ENCODE measurements around the gene HOGA1. TPM values are rescaled to one million over a fixed set of nuclear protein-coding genes. Genes with fewer than 3 reads are reported as not detected.

HOGA1 gene
- total RNA-seq, 1 donor from 2014 or later = 0.98 TPM

- intact Hi-C loops (cut with DNase I) = loop anchor here (5.0 kb wide), 1 partner anchor 41 kb away; no protein-coding TSS in a partner anchor
- no peaks in the 10 kb centered on the region for H3K9me3 ChIP-seq
- DNase-seq (ENCODE audit: extremely low spot score in 2 of 2) = no peak
- peaks cover 0 to 25% of the 10 kb centered on the region in 2 donors for H3K36me3 ChIP-seq
- peak overlapping the region; percentile 53 for H3K27ac ChIP-seq
- no peaks in the 10 kb centered on the region for H3K27me3 ChIP-seq
- peaks cover 41% of the 10 kb centered on the region for H3K4me1 ChIP-seq
- no peak for TF ChIP-seq CTCF (IDR thresholded peaks at IDR 0.05)
- TF ChIP-seq POLR2AphosphoS5 (IDR thresholded peaks at IDR 0.05; ENCODE audit: insufficient read depth in 1 of 2, low read depth in 1 of 2) = no peak
- no peak for TF ChIP-seq POLR2A (IDR thresholded peaks at IDR 0.05)
- no peak overlapping the region for H3K4me3 ChIP-seq
Observed at GRCh38 chr10:97570789-97571471, 13.3 kb upstream of the HOGA1 start.

- DNase-seq (ENCODE audit: extremely low spot score in 2 of 2) = no peak
- Histone ChIP-seq H3K27ac (peak overlapping the region; percentile 57), H3K36me3 (peaks cover 0 to 25% of the 10 kb centered on the region in 2 donors), H3K27me3 (no peaks in the 10 kb centered on the region), H3K9me3 (no peaks in the 10 kb centered on the region), H3K4me1 (peaks cover 41% of the 10 kb centered on the region), H3K4me3 (no peak overlapping the region)
- no peak for TF ChIP-seq CTCF (IDR thresholded peaks at IDR 0.05)
- peak in 1 of 2 donors; percentile 45 for TF ChIP-seq POLR2AphosphoS5 (IDR thresholded peaks at IDR 0.05; ENCODE audit: insufficient read depth in 1 of 2, low read depth in 1 of 2)
- no peak for TF ChIP-seq POLR2A (IDR thresholded peaks at IDR 0.05)
- intact Hi-C loops (cut with DNase I) = loop anchor here (5.0 kb wide), 1 partner anchor 41 kb away; no protein-coding TSS in a partner anchor
Observed at GRCh38 chr10:97571622-97572021, 12.6 kb upstream of the HOGA1 start.

DNA sequence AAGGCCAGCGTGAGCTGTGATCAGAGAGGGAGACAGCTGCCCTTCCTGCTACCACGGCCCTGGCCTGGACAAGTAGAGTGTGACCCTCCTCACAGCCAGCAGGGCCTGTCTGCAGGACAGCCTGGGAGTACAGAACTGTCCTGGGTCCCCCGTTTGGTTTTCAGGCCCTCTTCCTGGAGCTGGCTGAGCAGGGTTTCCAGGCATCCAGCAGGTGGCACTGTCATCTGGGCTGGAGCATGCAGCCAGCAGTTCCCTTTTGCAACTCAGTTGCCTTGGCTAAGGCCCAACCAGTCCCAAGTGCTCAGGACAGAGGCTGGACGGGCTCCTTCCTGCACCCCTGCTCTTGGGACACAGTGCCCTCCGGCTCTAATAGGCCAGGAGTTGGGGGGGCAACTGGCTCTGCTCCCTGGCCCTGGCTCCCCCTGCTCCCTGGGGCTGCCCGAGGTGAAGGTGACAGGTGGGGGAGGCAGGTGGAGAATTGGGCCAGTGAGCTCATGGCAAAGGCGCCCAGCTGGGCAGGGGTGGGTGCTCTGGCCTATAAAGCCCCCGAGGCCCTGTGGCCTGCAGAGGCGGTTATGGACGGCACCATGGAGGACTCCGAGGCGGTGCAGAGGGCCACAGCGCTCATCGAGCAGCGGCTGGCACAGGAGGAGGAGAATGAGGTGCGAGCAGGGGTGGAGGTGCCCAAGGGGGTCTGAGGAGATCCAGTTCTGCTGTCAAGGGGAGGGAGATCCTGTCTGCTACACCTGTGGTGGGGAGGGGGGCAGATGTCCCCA lies 11.8 kb upstream of the HOGA1 start, which contains the start of gene ANKRD2:
Gene ANKRD2, plus strand, starts transcription at position 566 of the 776 bp plus-strand sequence. Its CDS starts 10 bp downstream, at position 576.
- Histone ChIP-seq H3K27ac (peak within 1 kb of the TSS; percentile 57), H3K4me1 (peaks cover 41% of the 10 kb centered on the region), H3K4me3 (no peak within 1 kb of the TSS), H3K27me3 (no peaks in the 10 kb centered on the region), H3K36me3 (peaks cover 0 to 25% of the 10 kb centered on the region in 2 donors), H3K9me3 (no peaks in the 10 kb centered on the region)
- intact Hi-C loops (cut with DNase I) = loop anchor here (5.0 kb wide), 1 partner anchor 40 kb away; no protein-coding TSS in a partner anchor
- TF ChIP-seq POLR2AphosphoS5 (IDR thresholded peaks at IDR 0.05; ENCODE audit: insufficient read depth in 1 of 2, low read depth in 1 of 2) = peak in 1 of 2 donors; percentile 34
- peak; percentile 36 to 84 (median 79) for TF ChIP-seq CTCF (IDR thresholded peaks at IDR 0.05)
- no peak for TF ChIP-seq POLR2A (IDR thresholded peaks at IDR 0.05)
- DNase-seq (ENCODE audit: extremely low spot score in 2 of 2) = no peak

DNA sequence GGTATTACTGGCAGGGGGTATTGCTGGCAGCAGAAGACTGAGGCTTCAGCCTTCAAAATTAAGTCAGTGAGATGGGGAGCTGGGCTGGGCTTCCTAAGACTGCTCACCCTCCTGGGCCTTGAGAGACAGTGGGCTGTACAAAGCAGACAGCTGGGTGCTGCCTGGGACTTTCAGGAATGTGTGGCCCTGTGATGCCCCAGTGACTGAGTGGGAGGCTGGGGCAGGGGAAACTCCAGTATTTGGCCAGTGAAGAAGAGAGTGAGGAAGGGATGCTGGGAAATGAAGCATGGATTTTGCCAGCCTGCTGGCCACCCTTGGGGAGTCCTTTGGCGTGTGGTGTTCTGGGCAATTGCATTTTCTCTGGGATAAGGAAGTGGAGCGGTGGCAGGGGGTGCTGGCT lies 11.2 kb upstream of the HOGA1 start:
- TF ChIP-seq POLR2A (IDR thresholded peaks at IDR 0.05) (no peak), CTCF (IDR thresholded peaks at IDR 0.05) (no peak), POLR2AphosphoS5 (IDR thresholded peaks at IDR 0.05; ENCODE audit: insufficient read depth in 1 of 2, low read depth in 1 of 2) (no peak)
- Histone ChIP-seq H3K36me3 (peaks cover 0 to 22% of the 10 kb centered on the region in 2 donors), H3K27ac (peak overlapping the region; percentile 45), H3K4me3 (no peak overlapping the region), H3K4me1 (peaks cover 41% of the 10 kb centered on the region), H3K9me3 (no peaks in the 10 kb centered on the region), H3K27me3 (no peaks in the 10 kb centered on the region)
- DNase-seq (ENCODE audit: extremely low spot score in 2 of 2) = no peak
- intact Hi-C loops (cut with DNase I) = loop anchor here (5.0 kb wide), 1 partner anchor 39 kb away; no protein-coding TSS in a partner anchor
